Adrenal gland (tissue), 12 donors: ENCODE data around the gene TUBB2A. TPM values are rescaled to one million over a fixed set of nuclear protein-coding genes. Genes with fewer than 3 reads are reported as not detected.
"Not testable (repeated sequence)": the region's sequence is repeated elsewhere in the genome, so short reads cannot be mapped to it uniquely, and the experiment has no call there.

Experiments
- DNase-seq, 7 donors: peaks; one replicate each; pipeline ENCODE4 v3.0.0-alpha.2; 2019 to 2020
- H3K27ac ChIP-seq, 5 donors: fragments of 200-600 bp; sonication (generic) in 4 of 5; 1 replicate in 3 of 5; 2 replicates in 2 of 5; pipeline versions ENCODE4 v1.5.1 to v1.8.0; 2016 to 2020; ENCODE audit warnings: mild to moderate bottlenecking in 1 of 5
- H3K27me3 ChIP-seq: fragments of 200-600 bp; 2 replicates; pipeline ENCODE4 v1.8.0; 2021
- H3K36me3 ChIP-seq, 2 donors: fragments of 200-600 bp; replicated peaks in 1 of 2; 1 replicate in 1 of 2; 2 replicates in 1 of 2; pipeline versions ENCODE4 v1.5.1 to v1.8.0; 2018 to 2022
- H3K4me1 ChIP-seq, 2 donors: fragments of 200-600 bp; replicated peaks in 1 of 2; 1 replicate in 1 of 2; 2 replicates in 1 of 2; pipeline versions ENCODE4 v1.5.1 to v1.8.0; 2018 to 2021
- H3K4me3 ChIP-seq, 4 donors: fragments of 200-600 bp; sonication (generic) in 3 of 4; one replicate each; pipeline ENCODE4 v1.5.1; 2016 to 2018
- H3K9me3 ChIP-seq, 3 donors: fragments of 200-600 bp; sonication (generic) in 1 of 3; replicated peaks in 1 of 3; 1 replicate in 2 of 3; 2 replicates in 1 of 3; pipeline versions ENCODE4 v1.5.1 to v1.8.0; 2016 to 2021
- CTCF ChIP-seq, 6 experiments: fragments of 450-650 bp in 4 of 6; fragments of 200-600 bp in 2 of 6; sonication (generic) in 1 of 6; IDR thresholded peaks; 1 replicate in 5 of 6; 2 replicates in 1 of 6; pipeline versions ENCODE4 v1.5.1 to v1.8.0; 2016 to 2021; ENCODE audit warnings: antibody characterized with exemption in 6 of 6, mild to moderate bottlenecking in 2 of 6, moderate library complexity in 1 of 6
- POLR2A ChIP-seq, 2 donors: fragments of 450-650 bp; IDR thresholded peaks; one replicate each; pipeline ENCODE4 v1.6.1; 2017; ENCODE audit warnings: antibody characterized with exemption in 2 of 2, mild to moderate bottlenecking in 2 of 2, moderate library complexity in 1 of 2
- WGBS, 4 donors: extraction: QIAGEN DNeasy Blood & Tissue Kit in 2 of 4; methylation state at CpG; one replicate each; pipeline versions ENCODE4 v1.1.5 to v1.1.7; 2013 to 2017; 5-methylcytosine and 5-hydroxymethylcytosine counted together
- intact Hi-C, 2 donors: fragments of 100-400 bp; cut with DNase I; formaldehyde crosslinking; loops; one replicate each; pipeline versions ENCODE4 v1.14.1 to v1.15.0; 2022 to 2023
- polyA plus RNA-seq, 3 donors: library from polyadenylated mRNA; stranded (reverse); fragments of 200-250 nt in 2 of 3; fragments of 350-450 nt in 1 of 3; fragmentation: Illumina TruSeq in 1 of 3; extraction: RNeasy Lipid Tissue Mini Kit (QIAGEN cat#74804) in 1 of 3; gene quantifications; one replicate each; pipeline ENCODE4 v1.2.3, GENCODE V29; 2013 to 2014
- total RNA-seq, 9 donors: library from RNA; depleted of rRNA in 4 of 9; stranded (reverse); fragments of >200 nt in 4 of 9; fragments of 120-200 nt in 1 of 9; fragmentation: NEBNext Ultra II Directional in 1 of 9; extraction: Animal tissue kit (Norgen Biotek cat#: 25700) in 1 of 9; gene quantifications; one replicate each; pipeline versions ENCODE4 v1.1.0 to v1.2.4, GENCODE V29; 2013 to 2023
- donor health status: healthy with polysubstance abuse.
- donor health status: Bipolar disorder and iron deficiency.
- donor health status: DM: yes; HTN: yes; CAD: no.
- donor health status: DM: no; HTN: no; CAD: no.
- donor health status: DM: no; HTN: no; CAD: no.
- donor health status: DM: yes; HTN: yes; CAD: no.

The TUBB2A gene
- total and polyA plus RNA-seq, 12 donors: 6.4 to 59.9 (median 16.0) TPM

GRCh38 chr6:3176562-3177355, 19.4 kb upstream of the TUBB2A start:
- no peaks in the 10 kb centered on the region for H3K9me3 ChIP-seq
- no peak overlapping the region for H3K27ac ChIP-seq
- H3K36me3 ChIP-seq: no peaks in the 10 kb centered on the region
- no peak overlapping the region for H3K4me3 ChIP-seq
- intact Hi-C loops: no loop called here
- H3K4me1 ChIP-seq: no peaks in the 10 kb centered on the region
- TF ChIP-seq POLR2A (IDR thresholded peaks at IDR 0.05): no peak
- no peak for TF ChIP-seq CTCF (IDR thresholded peaks at IDR 0.05)
- WGBS, 4 donors: 66 to 85% (median 82%) methylated on average over 12 to 22 of the region's 22 CpGs
- peak; percentile 45 to 87 (median 61) for DNase-seq
- H3K27me3 ChIP-seq: no peaks in the 10 kb centered on the region

DNA sequence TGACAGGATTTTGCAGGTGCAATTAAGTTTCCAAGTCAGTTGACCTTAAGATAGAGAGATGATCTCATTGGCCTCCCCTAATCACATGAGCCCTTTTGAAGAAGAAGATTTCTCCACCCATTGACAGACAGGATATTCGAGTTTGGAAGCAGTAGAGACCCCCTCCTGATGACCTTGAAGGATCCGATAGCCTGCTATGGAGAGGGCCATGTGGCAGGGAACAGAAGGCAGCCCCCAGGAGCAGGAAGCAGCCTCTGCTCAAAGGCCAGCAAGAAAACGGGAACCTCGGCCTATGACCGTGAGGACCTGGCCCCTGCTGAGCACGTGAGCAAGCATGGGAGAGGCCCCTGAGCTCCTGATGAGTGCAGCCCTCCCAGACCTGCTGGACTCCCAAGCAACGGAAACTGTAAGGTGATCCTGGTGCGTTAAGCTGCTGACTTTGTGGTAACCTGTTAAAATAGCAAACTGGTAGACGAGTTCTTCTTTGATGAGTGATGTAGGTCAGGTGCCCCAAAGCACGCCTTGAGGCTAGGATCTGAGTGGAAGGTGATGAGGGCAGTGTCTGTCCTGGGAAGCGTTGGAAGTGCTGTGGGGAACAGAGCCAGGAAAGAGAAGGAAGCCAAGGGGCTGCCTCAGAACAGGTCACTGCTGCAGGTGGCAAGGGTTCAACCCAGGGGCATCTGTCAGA, 18.5 kb upstream of the TUBB2A start:
- Histone ChIP-seq H3K4me1 (no peaks in the 10 kb centered on the region), H3K4me3 (no peak overlapping the region), H3K27ac (no peak overlapping the region), H3K27me3 (no peaks in the 10 kb centered on the region), H3K36me3 (no peaks in the 10 kb centered on the region), H3K9me3 (no peaks in the 10 kb centered on the region)
- intact Hi-C loops: no loop called here
- TF ChIP-seq POLR2A (IDR thresholded peaks at IDR 0.05): no peak
- TF ChIP-seq CTCF (IDR thresholded peaks at IDR 0.05): no peak
- DNase-seq: no peak
- WGBS, 4 donors: 74 to 83% (median 76%) methylated on average over 7 to 11 of the region's 11 CpGs

DNA sequence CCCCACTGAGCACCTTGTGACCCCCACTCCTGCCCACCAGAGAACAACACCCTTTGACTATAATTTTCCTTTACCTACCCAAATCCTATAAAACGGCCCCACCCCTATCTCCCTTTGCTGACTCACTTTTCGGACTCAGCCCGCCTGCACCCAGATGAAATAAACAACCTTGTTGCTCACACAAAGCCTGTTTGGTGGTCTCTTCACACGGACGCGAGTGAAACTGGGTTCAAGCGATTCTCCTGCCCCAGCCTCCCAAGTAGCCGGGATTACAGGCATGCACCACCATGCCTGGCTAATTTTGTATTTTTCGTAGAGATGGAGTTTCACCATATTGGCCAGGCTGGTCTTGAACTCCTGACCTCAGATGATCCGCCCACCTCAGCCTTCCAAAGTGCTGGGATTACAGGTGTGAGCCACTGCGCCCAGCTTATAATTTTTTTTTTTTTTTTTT, 16.3 kb upstream of the TUBB2A start:
- H3K4me3 ChIP-seq, H3K27me3 ChIP-seq, DNase-seq, intact Hi-C loops, H3K27ac ChIP-seq, H3K9me3 ChIP-seq, H3K36me3 ChIP-seq, H3K4me1 ChIP-seq: not testable (repeated sequence)
- WGBS, 4 donors: 86 to 95% (median 91%) methylated on average over 11 of the region's 11 CpGs

DNA sequence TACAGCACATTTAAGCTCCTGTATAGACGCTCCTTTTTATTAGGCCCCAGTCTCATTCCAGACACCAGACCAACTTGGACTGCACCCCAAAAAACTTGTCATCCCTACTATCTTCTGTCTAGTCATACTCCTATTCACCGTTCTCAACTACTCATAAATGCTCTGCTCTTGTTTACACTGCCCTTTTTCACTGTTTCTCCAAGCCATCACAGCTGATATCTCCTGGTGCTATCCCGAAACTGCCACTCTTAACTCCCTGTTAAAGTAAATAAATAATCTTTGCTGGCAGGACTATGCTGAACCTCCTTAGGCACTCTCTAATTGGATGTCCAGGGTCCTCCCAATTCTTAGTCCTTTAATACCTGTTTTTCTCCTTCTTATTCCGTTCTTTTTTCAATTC, 15.4 kb upstream of the TUBB2A start:
- H3K4me3 ChIP-seq, H3K36me3 ChIP-seq, H3K9me3 ChIP-seq, intact Hi-C loops, DNase-seq, H3K27me3 ChIP-seq, H3K4me1 ChIP-seq, H3K27ac ChIP-seq: not testable (repeated sequence)
- WGBS, 4 donors: 88 to 91% (median 90%) methylated on average over 4 of the region's 4 CpGs

DNA sequence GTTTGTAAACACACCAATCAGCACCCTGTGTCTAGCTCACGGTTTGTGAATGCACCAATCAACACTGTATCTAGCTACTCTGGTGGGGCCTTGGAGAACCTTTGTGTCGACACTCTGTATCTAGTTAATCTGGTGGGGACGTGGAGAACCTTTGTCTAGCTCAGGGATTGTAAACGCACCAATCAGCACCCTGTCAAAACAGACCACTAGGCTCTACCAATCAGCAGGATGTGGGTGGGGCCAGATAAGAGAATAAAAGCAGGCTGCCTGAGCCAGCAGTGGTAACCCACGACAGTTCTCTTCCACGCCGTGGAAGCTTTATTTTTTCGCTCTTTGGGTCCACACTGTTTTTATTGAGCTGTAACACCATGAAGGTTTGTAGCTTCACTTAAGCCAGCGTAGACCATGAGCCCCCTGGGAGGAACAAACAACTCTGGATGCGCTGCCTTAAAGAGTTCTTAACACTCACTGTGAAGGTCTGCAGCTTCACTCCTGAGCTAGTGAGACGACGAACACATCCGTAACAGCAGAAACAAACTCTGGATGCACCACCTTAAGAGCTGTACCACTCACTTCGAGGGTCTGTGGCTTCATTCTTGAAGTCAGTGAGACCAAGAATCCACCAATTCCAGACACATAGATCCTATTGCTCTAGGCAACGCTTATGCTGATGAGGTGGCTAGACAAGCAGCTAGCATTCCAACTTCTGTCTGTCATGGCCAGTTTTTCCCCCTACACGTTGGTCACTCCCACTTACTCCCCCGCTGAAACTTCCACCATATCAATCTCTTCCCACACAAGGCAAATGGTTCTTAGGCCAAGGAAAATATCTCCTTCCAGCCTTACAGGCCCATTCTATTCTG, 14.2 kb upstream of the TUBB2A start:
- H3K27ac ChIP-seq, H3K27me3 ChIP-seq, H3K4me1 ChIP-seq, H3K36me3 ChIP-seq, H3K9me3 ChIP-seq, DNase-seq, intact Hi-C loops, H3K4me3 ChIP-seq: not testable (repeated sequence)
- 79 to 90% (median 89%) methylated on average over 17 of the region's 17 CpGs for WGBS, 4 donors

- WGBS, 4 donors: 85 to 100% (median 93%) methylated on average over 10 to 24 of the region's 24 CpGs
- H3K36me3 ChIP-seq, H3K27me3 ChIP-seq, H3K27ac ChIP-seq, H3K4me3 ChIP-seq, DNase-seq, H3K4me1 ChIP-seq, intact Hi-C loops, H3K9me3 ChIP-seq: not testable (repeated sequence)
Observed at GRCh38 chr6:3170676-3171075, 13.3 kb upstream of the TUBB2A start.

DNA sequence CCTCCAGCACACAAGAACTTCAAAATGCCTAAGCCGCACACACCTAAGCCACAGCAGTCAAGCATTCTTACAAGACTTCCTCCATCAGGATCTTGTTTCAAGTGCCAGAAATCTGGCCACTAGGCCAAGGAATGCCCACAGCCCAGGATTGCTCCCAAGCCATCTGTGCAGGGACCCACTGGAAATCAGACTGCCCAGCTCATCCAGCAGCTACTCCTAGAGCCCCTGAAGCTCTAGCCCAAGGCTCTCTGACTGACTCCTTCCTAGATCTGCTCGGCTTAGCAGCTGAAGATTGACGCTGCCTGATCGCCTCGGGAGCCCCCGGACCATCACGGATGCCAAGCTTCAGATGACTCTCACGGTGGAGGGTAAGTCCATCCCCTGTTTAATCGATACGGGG, 10.7 kb upstream of the TUBB2A start:
- H3K9me3 ChIP-seq, H3K4me3 ChIP-seq, H3K36me3 ChIP-seq, H3K4me1 ChIP-seq, H3K27ac ChIP-seq, H3K27me3 ChIP-seq, DNase-seq: not testable (repeated sequence)
- WGBS, 4 donors: 67 to 96% (median 93%) methylated on average over 4 to 10 of the region's 10 CpGs
- intact Hi-C loops: loop anchor here in 1 of 2 donors (10.0 kb wide), 1 partner anchor 77 kb away; no protein-coding TSS in a partner anchor

- H3K4me1 ChIP-seq, H3K27ac ChIP-seq, H3K27me3 ChIP-seq, H3K4me3 ChIP-seq, DNase-seq, H3K36me3 ChIP-seq, H3K9me3 ChIP-seq: not testable (repeated sequence)
- intact Hi-C loops: loop anchor here in 1 of 2 donors (10.0 kb wide), 1 partner anchor 78 kb away; no protein-coding TSS in a partner anchor
- WGBS, 4 donors: 85 to 91% (median 89%) methylated on average over 10 of the region's 10 CpGs
Observed at GRCh38 chr6:3166535-3167225, 9.3 kb upstream of the TUBB2A start.
